ENCODE results near the gene TMEM38B.
"Not testable (repeated sequence)": the region's sequence is repeated elsewhere in the genome, so short reads cannot be mapped to it uniquely, and the experiment has no call there.

GRCh38 chr9:105703638-105704037 lies 9.3 kb downstream of the TMEM38B start:
- not testable (repeated sequence) for TF ChIP-seq GABPA (IDR thresholded peaks at IDR 0.05; ENCODE audit: low read depth); POLR2AphosphoS5 (IDR thresholded peaks at IDR 0.05; ENCODE audit: low read depth, low read length); FOXJ3 (CRISPR knock-in tag; IDR thresholded peaks at IDR 0.05); ZBTB33 (IDR thresholded peaks at IDR 0.05; ENCODE audit: borderline replicate concordance, low read depth); EP300 (IDR thresholded peaks at IDR 0.05; ENCODE audit: borderline replicate concordance in 1 of 2, low read depth in 1 of 2, low read length in 1 of 2); MAX (IDR thresholded peaks at IDR 0.05; ENCODE audit: low read depth); TAF1 (IDR thresholded peaks at IDR 0.05; ENCODE audit: borderline replicate concordance, low read depth, low read length); RAD21 (IDR thresholded peaks at IDR 0.05; ENCODE audit: low read length); CTCF (IDR thresholded peaks at IDR 0.05); FOXM1 (IDR thresholded peaks at IDR 0.05; ENCODE audit: low read depth); SMC3 (IDR thresholded peaks at IDR 0.05; ENCODE audit: low read depth, low read length); RXRA (IDR thresholded peaks at IDR 0.05; ENCODE audit: borderline replicate concordance, low read depth)
